HS-5 (cell line): ENCODE results near the gene NEK6.

Experiments used
- DNase-seq: peaks from one replicate; pipeline ENCODE4 v3.0.0-alpha.2; 2012; ENCODE audit warnings: low read depth

NEK6 gene

DNA sequence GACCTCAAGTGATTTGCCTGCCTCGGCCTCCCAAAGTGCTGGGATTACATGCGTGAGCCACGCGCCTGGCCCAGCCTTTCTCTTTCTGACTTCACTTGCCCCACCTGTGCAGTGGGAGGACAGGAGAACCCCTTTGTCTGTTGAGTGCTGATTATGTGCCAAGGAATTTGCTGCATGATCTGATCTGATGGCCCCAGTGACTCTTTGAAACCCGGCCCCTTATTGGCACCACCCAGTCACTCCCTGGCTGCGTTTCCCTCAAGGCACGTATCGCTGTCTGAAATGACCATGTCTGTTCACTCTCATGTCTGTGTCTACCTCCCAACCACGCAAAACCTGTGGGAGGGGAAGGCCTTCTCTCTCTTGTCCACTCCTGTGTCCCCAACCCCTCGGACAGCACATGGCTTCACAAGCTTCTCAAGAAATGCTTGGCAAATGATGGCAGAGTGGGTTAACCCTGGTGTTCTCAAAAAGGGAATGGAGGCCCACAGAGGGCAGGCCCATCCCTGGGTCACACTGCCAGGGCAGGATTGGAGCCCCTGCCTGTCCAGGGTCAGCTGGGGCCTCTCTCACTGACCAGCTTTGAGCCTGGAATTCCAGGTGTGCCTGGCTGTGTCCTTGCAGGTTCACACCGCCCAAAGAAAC lies 21.9 kb downstream of the NEK6 start:
- no peak for DNase-seq

DNA sequence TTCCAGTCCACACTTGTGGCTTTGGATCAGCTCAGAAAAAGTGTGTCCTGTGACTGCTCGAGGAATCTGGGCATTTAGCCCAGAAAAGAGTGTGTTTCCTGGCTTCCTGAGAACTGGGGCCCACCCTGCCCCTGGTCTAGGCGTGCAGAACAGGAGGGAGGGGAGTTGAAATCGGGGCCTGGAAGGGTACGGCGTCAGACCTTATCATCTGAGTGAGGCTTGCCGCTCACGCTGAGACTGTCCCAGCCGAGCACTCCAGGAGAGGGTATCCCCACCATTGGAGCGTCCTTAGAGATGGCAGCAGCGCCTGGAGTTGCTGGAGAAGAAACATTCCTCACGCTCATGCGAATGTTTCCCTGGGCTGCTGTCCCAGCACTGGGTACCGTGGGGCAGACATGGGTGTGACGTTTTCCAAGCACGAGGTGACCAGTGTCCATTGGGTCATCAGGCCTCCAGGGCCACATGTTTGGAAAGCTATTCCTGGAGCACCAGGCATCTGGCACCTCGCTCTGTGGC lies 22.5 kb downstream of the NEK6 start:
- no peak for DNase-seq

DNA sequence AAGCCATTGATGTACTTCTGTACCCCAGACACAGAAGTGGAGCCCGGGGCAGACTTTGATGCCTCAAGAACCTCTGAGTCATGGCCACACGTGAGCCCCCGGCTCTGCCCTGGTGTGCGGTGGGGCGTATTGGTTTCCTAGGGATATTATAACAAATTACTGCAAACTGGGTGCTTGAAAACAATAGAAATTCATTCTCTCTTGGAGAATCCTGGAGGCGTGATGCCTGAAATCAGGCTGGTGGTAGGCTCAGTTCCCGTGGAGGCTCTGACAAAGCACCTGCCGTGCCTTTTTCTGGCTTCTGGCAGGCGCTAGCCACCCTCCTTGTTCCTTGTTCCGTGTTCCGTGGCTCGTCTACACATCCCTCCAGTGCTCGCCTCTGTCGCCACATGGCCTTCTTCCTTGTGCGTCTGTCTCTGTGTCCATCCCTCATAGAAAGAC lies 24.2 kb downstream of the NEK6 start:
- no peak for DNase-seq

DNA sequence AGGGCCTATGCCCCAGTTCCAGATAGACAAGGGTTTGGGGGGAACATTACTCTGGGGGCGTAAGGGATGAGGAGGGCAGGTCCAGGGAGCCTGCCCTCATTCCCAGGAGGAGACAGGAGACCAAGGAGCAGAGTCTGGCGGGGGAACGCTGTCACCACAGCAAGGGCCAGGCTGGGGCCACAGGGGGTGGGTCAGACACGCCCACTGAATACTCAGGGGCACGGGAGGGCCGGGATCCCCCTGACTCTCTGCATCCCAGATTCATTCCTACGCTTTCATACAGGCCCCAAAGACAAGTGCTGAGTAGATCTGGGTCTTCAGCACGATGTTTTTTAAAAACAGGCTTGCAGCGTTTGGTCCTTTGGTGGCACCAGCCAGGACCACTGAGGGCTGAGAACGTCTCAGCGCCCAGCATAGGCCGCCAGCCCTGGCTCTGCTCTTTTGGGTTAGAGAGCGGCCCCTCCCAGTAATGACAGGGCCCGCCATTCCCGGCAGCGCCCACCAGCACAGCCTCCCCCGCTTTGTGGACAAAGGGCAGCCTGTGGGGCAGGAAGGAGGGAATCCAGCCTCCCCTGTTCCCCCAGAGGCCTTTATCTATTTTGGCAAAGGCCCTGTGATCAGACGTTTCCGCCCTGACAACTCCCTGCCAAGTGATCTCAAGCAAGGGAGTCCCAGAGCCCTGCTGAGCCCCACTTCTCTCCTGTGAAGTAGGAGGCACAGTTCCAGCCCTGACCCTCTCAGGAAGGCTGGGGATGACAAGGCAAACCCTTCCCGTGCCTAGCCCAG lies 24.9 kb downstream of the NEK6 start:
- no peak for DNase-seq

DNA sequence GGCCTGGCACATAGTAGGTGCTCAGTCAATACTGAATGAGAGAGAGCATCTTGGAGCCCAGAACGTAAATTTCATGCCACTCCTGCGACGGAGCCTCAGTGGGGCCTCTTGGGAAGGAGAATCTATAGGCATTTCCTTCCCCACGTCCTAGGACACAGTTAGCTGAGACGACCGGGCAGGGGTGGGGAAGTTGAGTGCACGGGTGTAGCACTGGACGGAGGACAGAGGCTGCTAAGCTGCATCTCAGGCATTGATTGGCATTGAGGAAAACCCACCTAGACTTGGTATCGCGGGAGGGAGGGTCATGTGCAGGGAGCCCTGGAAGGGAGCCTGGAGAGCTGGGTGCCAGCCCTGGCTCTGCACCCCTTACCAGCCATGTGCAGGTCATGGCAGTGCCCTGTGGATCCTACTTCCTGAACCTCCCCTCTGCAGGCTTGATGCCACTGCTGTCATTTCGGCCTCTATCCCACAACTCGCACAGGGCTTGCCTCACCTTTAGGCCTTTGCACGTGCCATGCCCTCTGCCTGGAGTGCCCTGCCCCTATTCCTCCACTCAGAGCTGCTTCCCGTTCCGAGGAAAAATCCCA lies 25.6 kb downstream of the NEK6 start:
- no peak for DNase-seq

DNA sequence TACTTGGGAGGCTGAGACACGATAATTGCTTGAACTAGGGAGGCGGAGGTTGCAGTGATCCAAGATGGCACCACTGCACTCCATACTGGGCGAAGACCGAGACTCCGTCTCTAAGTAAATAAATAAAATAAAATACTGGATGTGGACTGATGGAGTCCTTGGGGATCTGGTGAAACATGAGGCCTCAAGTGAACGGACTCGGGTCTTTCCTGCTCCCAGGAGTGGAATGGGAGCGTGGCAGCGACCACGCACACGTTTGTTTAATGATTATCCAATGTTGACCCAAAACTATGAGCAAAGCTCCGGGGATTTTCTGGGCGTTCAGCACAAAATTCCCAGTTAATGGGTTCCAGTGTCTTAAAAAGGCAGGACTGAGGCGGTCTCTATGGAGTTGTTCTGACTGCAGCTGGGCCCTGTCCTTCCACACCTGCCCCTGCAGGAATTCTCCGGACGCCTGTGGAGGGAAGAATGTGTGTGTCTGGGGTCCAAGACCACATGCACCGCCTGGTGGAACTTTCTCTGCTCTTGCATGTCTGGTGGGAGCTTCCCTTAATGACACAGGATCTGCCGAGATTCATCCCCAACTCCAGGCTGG lies 26.6 kb downstream of the NEK6 start:
- DNase-seq = no peak

DNA sequence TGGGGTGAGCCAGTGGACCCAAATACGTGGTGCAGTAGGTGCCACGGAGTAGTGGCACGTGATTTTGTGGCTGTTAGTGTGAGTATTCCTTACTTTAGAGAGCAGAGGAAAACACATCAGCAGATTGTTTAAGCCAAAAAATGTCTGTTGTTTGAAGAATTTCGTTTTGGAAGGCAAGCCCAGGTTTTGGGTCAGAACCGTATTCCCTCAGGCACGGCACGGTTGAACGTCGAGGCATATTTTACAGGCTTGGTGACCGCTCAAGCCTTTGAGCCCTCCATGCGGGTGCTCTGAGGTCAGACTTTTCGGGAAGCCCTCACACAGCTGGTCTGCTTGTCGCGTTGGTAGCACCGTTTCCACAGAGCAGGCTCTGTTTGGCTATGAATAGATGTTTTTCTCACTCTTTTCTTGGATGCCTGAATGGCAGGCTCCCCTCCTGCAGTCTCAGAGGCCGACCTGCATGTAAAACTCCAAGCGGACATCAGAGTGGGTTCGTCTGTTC lies 27.2 kb downstream of the NEK6 start:
- DNase-seq = no peak

DNA sequence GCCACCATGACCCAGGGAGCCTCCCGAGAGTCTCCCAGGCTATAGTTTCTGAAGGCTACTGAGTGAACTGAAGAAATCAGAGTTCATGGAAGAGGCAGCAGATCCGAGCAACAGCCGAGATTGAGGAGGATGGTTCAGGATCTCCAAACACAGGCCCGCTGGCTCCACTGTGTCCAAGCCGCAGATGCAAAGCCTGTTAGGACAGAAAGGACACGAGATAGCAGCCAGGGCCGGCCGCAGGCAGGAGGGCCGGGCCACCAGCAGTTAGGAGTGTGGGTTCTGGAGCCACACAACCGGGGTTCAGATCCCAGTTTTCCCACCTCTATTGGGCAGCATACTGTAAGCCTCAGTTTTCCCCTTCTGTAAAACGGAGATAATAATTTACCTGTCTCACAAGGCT lies 27.7 kb downstream of the NEK6 start:
- no peak for DNase-seq

DNA sequence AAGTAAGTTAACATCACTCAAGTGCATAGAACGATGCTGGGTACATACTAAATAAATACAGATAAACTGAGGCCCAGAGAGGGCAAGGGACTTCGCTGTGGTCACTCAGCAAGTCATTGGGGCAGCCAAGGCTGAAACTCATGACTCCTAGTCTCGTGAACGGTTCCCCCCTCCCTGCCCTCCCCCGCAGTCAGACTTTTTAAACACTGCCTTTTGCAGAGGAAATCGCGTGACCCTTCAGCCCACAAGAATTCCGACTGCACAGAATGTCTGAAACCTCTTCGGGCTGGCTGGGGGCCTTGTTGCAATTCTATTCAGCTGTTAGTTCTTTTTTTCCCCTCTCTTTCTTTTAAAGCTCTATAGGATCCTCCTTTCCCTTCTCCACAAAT lies 28.1 kb downstream of the NEK6 start:
- peak; percentile 82 for DNase-seq

DNA sequence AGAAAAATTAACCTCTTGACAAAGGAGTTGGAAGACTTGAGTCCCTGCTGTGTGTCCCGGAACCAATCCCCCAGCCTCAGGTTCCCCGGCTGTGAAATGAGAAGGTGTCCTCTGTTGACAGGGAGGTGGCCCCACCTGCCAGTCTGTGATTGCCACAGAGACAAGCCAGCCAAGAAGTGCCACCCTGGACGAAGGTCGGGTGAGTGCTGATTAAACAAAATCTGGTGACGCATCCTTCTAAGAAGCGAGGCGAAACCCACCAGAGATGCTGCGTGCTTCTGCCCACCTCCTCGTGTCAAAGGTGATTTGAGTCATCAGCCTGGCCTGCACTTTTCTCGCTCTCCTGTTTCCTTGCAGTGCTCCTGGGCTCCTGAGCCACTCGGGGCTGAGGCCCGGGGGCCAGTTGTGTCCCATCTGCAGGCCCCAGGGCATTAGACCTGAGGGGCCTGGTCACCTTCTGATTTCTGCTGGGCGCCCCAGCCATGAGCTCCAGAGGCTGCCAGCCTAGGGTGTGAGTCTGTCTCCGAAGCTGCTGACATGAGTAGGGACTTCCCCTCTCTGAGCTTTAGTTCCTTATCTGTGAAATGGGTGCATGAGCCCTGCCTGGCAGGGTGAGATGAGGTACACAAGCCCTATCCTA lies 28.7 kb downstream of the NEK6 start:
- peak; percentile 77 for DNase-seq

DNA sequence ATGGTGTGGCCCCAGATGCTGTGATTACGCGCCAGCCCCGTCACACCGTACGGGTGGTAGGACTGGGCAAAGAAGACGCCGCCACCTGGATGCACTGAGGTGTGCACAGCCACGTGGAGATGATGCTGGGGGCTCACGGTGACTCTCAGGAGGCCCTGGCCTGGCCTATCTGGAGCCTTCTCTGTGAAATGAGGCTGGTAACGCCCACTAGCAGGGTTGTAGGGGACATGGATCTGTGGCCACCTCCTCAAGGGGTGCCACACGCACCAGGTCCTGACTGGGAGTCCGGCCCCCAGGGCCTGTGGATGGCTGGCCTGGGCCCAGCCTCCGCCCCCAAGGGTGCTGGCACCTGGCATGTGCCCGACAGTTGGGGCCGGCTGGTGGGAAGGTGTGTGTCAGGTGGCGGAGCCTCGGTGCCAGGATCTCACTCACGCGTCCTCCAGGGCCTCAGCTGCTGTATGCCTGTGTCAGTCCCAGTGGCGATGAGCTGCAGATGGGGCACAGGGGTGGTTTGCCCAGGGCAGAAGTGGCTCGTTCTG lies 32.4 kb downstream of the NEK6 start:
- no peak for DNase-seq

DNA sequence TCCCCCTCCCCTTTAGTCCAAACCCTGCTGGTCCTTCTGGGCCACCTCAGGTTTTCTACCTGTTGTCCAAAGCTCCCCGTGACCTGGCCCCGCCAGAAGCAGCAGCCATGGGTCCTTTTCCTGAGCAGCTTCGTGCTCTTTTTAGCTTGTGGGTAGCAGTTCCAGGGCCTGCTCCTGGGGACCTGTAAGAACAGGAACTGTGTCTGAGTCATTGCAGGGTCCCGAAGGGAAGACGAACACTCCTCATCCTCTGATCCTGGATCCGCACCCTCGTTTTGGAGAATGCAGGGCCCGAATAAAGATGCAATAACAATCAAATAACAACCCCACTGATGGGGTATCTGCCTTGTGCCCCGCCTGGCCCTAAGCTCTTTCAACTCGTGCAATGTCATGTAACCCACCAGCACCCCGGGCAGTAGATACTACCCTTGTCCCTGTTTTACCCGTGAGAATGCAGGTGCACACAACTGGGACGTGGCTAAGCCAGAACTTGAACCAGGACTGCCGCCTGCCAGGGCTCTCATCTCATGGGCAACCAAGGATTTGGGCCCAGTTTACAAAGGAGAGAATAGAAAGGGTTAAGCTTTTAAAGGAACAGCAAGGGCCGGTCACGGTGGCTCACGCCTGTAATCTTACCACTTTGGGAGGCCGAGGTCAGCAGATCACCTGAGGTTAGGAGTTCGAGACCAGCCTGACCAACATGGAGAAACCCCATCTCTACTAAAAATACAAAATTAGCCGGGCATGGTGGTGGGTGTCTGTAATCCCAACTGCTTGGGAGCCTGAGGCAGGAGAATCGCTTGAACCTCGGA lies 33.2 kb downstream of the NEK6 start:
- no peak for DNase-seq

DNA sequence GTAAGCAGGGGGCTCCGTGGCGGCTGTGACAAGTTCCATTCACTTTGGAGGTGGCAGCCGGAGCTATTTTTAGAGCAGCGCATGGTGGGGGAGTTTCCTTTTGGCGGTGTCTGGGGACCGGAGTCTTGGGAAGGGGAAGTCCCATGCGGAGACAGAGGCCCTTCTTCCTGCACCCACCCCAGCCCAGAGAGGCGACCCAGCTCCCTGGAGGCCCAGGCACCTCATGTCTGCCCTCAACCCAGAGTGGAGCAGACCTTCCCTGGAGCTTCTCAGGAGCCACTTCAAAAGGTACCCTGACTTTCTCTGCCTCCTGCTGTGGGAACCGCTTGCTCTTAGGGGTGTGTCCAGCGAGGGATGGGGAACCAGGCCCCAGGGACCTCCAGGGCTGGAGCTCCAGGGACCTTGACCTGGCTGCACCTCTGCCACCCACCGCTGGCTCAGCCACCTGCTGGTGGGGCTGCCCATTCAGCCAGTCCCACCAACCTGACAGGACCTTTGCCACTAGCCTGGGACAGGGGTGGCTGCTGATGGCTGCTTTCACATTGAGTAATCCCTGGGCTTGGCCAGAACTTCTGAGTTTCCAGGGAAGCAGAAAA lies 34.1 kb downstream of the NEK6 start:
- no peak for DNase-seq

DNA sequence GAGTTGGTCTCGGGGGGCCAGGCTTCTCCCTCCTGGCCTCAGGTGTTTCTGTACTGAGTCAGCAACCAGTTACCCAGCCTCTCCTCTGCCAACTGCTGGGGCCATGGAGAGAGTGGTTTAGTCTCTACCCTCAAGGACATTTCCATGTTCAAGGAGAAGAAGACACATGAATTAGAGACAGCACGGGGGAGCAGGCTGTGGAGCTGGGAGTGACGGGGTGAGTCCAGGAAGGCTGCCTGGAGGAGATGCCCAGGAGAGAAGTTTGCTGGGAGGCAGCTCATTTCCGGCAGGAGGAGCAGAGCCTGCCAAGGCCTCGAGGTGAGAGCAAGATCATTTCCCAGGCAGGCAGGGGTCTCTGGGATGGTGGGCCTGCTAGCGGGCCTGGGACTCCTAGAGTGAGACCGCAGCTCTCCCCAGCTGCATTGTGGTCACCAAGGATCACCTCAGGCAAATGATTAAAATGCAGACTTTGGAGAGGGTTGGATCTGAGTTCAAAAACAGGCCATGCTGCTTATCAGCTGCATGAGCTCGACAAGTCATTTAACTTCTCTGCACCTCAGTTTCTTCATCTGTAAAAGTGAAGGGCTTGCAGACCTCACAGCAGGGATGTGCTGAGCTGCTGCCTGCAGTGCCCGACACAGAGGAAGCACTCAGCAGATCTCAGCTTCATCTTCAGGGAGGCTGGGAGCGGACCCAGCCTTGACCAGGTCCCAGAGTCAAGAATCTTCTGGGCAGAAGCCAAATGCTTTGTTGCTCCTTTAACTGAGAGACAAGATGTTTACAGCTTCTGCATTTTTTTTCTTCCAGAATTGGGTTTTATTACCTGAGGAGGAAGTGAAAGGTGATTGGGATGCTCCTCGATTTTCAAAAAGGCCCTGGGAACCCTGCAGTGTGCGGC lies 35.2 kb downstream of the NEK6 start:
- no peak for DNase-seq

DNA sequence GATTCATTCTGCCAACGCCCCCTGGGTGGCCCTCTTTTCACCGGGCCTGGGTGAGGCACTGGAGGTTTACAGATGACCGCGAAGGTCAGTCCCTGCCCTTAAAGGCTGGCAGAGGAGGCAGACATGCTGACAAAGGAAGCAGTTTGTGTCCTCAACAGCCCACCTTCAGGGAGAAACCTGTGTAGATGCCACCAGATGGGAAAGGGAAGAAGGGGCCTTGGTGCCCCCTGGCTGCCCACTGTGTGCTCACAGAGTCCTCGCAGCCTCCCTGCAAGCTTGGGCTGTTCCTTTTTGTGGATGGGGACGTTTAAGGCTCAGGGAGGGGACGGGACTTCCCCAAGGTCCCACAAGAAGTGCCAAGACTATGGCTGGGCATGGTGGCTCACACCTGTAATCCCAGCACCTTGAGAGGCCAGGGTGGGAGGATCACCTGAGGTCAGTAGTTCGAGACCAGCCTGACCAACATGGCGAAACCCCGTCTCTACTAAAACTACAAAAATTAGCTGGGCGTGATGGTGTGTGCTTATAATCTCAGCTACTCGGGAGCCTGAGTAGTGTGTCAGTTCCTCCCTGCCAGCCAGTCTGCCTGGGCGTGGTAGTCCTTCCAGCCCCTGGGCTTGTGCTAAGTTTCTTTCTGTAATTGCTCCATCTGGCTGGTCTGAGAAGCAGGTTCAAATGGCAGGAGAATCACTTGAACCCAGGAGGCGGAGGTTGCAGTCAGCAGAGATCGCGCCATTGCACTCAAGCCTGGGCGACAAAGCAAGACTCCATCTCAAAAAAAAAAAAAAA lies 36.2 kb downstream of the NEK6 start:
- DNase-seq = no peak

DNA sequence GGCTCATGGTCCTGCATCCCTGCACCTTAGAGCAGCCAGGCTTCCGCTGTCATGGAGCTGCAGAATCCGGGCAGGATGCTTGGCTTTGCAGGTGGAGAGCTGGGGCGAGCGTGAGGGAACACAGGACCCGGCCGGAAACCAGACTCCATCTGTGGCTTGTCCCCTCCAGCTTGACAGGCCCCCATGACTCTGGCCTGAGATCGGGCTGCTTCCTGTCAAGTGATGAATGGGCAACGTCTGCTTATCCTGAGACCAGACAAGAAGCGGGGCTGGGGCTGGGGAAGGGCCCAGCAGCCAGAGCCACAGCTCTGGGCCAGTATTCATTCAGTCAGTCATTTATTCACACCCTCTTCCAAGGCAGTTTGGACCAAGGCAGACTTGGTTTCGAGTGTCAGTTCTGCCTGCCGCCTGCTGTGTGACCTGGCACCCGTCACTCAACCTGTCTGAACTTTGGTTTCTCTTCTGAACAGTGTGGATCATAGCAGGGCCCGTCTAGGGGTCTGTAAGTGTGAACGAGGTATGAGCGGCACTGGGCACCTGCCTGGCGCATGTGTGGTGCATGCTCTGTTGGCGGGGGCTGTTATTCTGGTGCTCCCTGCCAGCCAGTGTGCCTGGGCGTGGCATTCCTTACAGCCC lies 37.5 kb downstream of the NEK6 start:
- DNase-seq = no peak

DNA sequence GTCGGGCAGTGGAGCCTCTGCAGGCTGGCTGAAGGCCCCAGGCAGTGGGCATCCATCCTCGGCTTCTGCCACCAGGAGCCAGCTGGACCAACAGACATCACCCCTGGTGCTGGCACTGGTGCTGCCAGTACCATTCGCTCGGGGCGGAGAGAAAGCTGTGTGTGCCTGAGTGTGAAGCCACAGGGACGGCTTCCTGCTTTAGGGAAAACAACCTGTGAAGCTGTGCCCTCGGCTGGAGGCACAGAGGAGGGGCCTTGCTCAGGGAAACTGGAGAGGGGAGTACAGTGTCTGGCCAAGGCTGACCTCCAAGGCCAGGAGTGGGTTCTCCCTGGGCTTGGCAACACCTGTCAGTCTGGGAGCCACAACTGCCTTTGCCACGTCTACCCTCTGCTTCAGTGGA lies 38.3 kb downstream of the NEK6 start:
- DNase-seq = no peak
